HG03571 (cell line): ENCODE measurements around the gene CPNE9.
"Not testable (repeated sequence)": the region's sequence is repeated elsewhere in the genome, so short reads cannot be mapped to it uniquely, and the experiment has no call there.

Source experiments
- ATAC-seq: cut with Tn5 transposase; IDR thresholded peaks from one replicate; pipeline ENCODE4 v1.9.1; 2021; ENCODE audit not compliant: unreplicated experiment

CPNE9 gene

GRCh38 chr3:9770276-9770812 lies 66.7 kb downstream of the CPNE9 start:
- no peak for ATAC-seq

- not testable (repeated sequence) for ATAC-seq
Measured at GRCh38 chr3:9771007-9771406, 67.4 kb downstream of the CPNE9 start.

DNA sequence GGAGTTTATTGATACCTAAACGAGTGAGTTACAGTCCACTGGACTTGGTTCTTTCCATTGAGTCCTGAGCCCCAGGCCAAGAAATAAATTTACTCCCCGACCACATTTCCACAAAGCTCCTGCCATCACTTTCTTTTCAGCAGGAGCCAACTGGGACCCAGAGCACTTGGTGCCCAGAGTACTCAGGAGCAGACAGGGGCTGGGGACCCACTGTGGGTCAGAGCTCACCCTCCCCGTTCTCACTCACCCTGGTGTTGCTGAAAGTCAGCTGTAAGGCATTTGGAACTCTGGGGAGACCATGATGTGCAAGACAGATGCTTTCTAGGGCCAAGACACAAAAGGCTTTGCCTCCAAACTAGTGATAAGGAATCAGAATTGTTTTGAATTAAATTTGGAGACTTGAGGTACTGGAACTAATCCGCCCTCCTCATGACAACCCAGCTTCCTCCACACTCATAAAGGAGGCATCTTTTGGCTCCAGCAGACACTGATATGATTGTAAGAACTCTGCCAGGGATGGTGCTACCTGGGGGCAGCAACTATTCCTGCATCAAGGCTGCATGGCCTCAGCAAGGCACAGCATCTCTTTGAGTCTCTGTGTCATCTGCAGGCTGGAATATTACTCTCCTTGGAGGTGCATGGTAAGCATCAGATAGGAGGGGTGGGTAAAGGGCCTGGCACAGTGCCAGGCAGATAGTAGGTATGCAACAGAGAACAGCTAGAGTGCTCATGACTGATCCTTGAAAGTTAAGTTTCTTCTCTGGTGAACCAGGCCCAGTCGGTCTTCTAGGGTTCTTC lies 73.5 kb downstream of the CPNE9 start:
- no peak for ATAC-seq

DNA sequence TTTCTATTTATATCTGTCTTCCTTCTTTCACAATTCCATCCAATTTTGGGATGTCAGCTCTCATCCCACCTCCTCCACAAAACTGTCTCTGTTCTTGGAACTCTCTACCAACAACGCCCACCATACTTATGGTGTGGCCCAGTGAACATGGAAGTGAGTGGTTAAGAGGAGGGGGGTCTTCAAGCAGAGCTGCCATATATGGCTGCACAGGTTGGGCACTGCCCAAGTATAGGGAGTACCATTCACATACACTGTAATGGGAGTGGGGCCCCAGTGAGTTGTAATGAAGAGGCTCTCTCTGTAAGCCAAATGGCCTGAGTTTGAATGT lies 74.0 kb downstream of the CPNE9 start:
- no peak for ATAC-seq

DNA sequence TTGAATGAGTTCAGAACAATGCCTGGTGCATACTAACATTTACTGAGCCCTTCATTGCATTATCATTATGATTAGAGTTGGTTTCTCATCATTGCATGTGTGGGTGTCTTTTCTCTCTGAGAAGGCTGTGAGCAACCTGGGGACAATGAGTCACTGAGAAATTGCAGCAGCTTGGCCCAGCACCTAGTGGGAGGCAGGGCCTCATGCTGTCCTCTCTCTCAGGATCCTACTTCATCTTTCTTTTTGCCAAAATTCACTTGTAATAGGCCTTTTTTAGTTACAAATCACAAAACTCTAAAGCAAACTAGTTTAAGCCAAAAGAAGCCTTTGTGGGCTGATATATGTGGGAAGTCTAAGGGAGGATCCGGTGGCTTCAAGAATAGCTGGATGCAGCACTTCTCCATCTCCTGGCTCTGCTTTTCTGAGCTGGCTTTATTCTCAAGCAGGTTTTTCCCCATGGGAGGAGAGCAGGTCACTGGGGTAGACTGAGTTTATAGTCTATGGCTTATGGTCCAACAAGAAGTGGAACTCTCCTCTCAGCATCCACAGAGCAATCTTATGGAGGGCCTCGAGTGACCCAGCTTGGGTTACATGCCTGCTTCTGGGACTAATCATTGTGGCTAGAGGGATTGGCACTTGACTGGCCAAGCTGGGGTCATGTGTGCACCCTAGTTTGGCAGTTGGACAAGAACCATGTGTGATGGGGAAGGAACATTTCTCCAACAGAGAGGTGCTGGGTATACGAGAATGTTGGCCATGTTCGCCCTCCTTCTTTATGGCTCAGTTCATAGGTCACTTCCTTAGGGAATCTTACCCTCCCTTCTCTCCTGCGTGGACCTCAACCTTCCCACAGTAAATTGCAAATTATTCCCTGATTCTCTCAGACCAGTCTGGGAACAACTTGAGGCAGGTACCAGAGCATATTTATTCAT lies 74.8 kb downstream of the CPNE9 start:
- no peak for ATAC-seq

- ATAC-seq = no peak
Measured at GRCh38 chr3:9779075-9779593, 75.5 kb downstream of the CPNE9 start.
